ENCODE results near the gene PLEKHG5. TPM values are rescaled to one million over a fixed set of nuclear protein-coding genes. Genes with fewer than 3 reads are reported as not detected.

Gene PLEKHG5
- total RNA-seq, 2 experiments from 2014 or later = 5.0 to 6.1 TPM

GRCh38 chr1:6490181-6491080 lies 1.0 kb downstream of the PLEKHG5 start:
- Histone ChIP-seq H3K27ac (ENCODE audit: low read depth in 1 of 2, low read length in 2 of 2) (peak overlapping the region; percentile 22 to 26), H3K4me3 (ENCODE audit: low read length) (peak overlapping the region; percentile 90), H3K36me3 (ENCODE audit: insufficient read depth, low read length) (no peaks in the 10 kb centered on the region), H3K4me1 (ENCODE audit: insufficient read depth, low read length) (peaks cover 54% of the 10 kb centered on the region), H3K9me3 (ENCODE audit: control insufficient read depth in 1 of 2, insufficient read depth in 1 of 2, low read length in 2 of 2) (peaks cover 0 to 9% of the 10 kb centered on the region in 2 experiments), H3K27me3 (ENCODE audit: control insufficient read depth in 1 of 2, insufficient read depth in 2 of 2, low read length in 2 of 2) (peaks cover 7 to 9% of the 10 kb centered on the region in 2 experiments)
- CTCF ChIA-PET = interaction anchor here (0.6 to 1.9 kb wide), 8 partner anchors 14 to 157 kb away, joined by 3 to 7 read pairs (median 4); no protein-coding TSS in a partner anchor
- H3K4me3 Mint-ChIP-seq = peak overlapping the region; percentile 84
- peaks cover 20% of the 10 kb centered on the region for H3K27me3 Mint-ChIP-seq
- ATAC-seq (ENCODE audit: poor library complexity) (peak; percentile 30), DNase-seq (peak in 13 of 14 experiments; percentile 19 to 75 (median 46))
- TF ChIP-seq CTCF (IDR thresholded peaks at IDR 0.05) = peak; percentile 53
- H3K4me1 Mint-ChIP-seq (ENCODE audit: low read depth) = peaks cover 31% of the 10 kb centered on the region
- intact Hi-C loops (cut with DNase I, micrococcal nuclease) = loop anchor here in 1 of 2 experiments (1.0 kb wide), 2 partner anchors 67 to 156 kb away; no protein-coding TSS in a partner anchor
- POLR2A ChIA-PET = interaction anchor here (0.7 to 2.7 kb wide), 8 partner anchors 31 to 156 kb away, joined by 3 to 16 read pairs (median 4); partner anchors contain the start of genes NOL9, TAS1R1 and ZBTB48
- peak overlapping the region; percentile 65 for H3K27ac Mint-ChIP-seq
- H3K9me3 Mint-ChIP-seq = no peaks in the 10 kb centered on the region
- no peaks in the 10 kb centered on the region for H3K36me3 Mint-ChIP-seq (ENCODE audit: low read depth)

GRCh38 chr1:6489799-6490180 lies 1.7 kb downstream of the PLEKHG5 start:
- Mint-ChIP-seq H3K9me3 (no peaks in the 10 kb centered on the region), H3K4me1 (ENCODE audit: low read depth) (peaks cover 30% of the 10 kb centered on the region), H3K27me3 (peaks cover 21% of the 10 kb centered on the region), H3K27ac (no peak overlapping the region), H3K36me3 (ENCODE audit: low read depth) (no peaks in the 10 kb centered on the region), H3K4me3 (peak overlapping the region; percentile 82)
- ChIA-PET CTCF (interaction anchor here (0.6 to 1.4 kb wide), 6 partner anchors 42 to 155 kb away, joined by 3 to 7 read pairs (median 4); no protein-coding TSS in a partner anchor), POLR2A (interaction anchor here (0.9 to 1.6 kb wide), 2 partner anchors 63 to 65 kb away, joined by 4 to 8 read pairs; partner anchors contain the start of genes NOL9 and TAS1R1)
- peaks cover 58% of the 10 kb centered on the region for H3K4me1 ChIP-seq (ENCODE audit: insufficient read depth, low read length)
- ATAC-seq (ENCODE audit: poor library complexity) (peak; percentile 58), DNase-seq (peak; percentile 59 to 90 (median 72))
- no peak overlapping the region for H3K27ac ChIP-seq (ENCODE audit: low read depth in 1 of 2, low read length in 2 of 2)
- no peaks in the 10 kb centered on the region for H3K36me3 ChIP-seq (ENCODE audit: insufficient read depth, low read length)
- H3K4me3 ChIP-seq (ENCODE audit: low read length) = peak overlapping the region; percentile 90
- intact Hi-C loops (cut with DNase I, micrococcal nuclease) = loop anchor here in 1 of 2 experiments (1.0 kb wide), 2 partner anchors 66 to 157 kb away; no protein-coding TSS in a partner anchor
- H3K27me3 ChIP-seq (ENCODE audit: control insufficient read depth in 1 of 2, insufficient read depth in 2 of 2, low read length in 2 of 2) = peaks cover 12 to 14% of the 10 kb centered on the region in 2 experiments
- peaks cover 0 to 9% of the 10 kb centered on the region in 2 experiments for H3K9me3 ChIP-seq (ENCODE audit: control insufficient read depth in 1 of 2, insufficient read depth in 1 of 2, low read length in 2 of 2)
- TF ChIP-seq CTCF (IDR thresholded peaks at IDR 0.05) = peak; percentile 96

- no peak overlapping the region for H3K27ac Mint-ChIP-seq
- CTCF ChIA-PET = interaction anchor here (0.6 to 1.4 kb wide), 3 partner anchors 49 to 155 kb away, joined by 3 to 5 read pairs (median 4); no protein-coding TSS in a partner anchor
- H3K4me1 Mint-ChIP-seq (ENCODE audit: low read depth) = peaks cover 30% of the 10 kb centered on the region
- Histone ChIP-seq H3K9me3 (ENCODE audit: control insufficient read depth in 1 of 2, insufficient read depth in 1 of 2, low read length in 2 of 2) (peaks cover 0 to 9% of the 10 kb centered on the region in 2 experiments), H3K27ac (ENCODE audit: low read depth in 1 of 2, low read length in 2 of 2) (no peak overlapping the region), H3K4me1 (ENCODE audit: insufficient read depth, low read length) (peaks cover 59% of the 10 kb centered on the region), H3K4me3 (ENCODE audit: low read length) (no peak overlapping the region), H3K27me3 (ENCODE audit: control insufficient read depth in 1 of 2, insufficient read depth in 2 of 2, low read length in 2 of 2) (peaks cover 15 to 18% of the 10 kb centered on the region in 2 experiments), H3K36me3 (ENCODE audit: insufficient read depth, low read length) (no peaks in the 10 kb centered on the region)
- POLR2A ChIA-PET = no interaction called here
- ATAC-seq (ENCODE audit: poor library complexity) (no peak), DNase-seq (no peak)
- peaks cover 25% of the 10 kb centered on the region for H3K27me3 Mint-ChIP-seq
- intact Hi-C loops (cut with DNase I, micrococcal nuclease) = no loop called here
- H3K9me3 Mint-ChIP-seq = no peaks in the 10 kb centered on the region
- no peak overlapping the region for H3K4me3 Mint-ChIP-seq
- H3K36me3 Mint-ChIP-seq (ENCODE audit: low read depth) = no peaks in the 10 kb centered on the region
- no peak for TF ChIP-seq CTCF (IDR thresholded peaks at IDR 0.05)
Measured at GRCh38 chr1:6489383-6489765, 2.1 kb downstream of the PLEKHG5 start.

Data from CD4-positive, alpha-beta T cell (primary cell).